Panc1 (cell line): ENCODE measurements around the gene BLOC1S3. TPM values are rescaled to one million over a fixed set of nuclear protein-coding genes. Genes with fewer than 3 reads are reported as not detected.

ENCODE experiments used
- ATAC-seq: fragments of 200-7000 bp; cut with Tn5 transposase; 2 replicates; pipeline ENCODE4 v1.9.1; 2020; ENCODE audit warnings: mild to moderate bottlenecking, moderate library complexity
- BruUV-seq: library from RNA; stranded (reverse); fragments of 400-500 nt; replicated peaks from 2 replicates; lab custom pipeline; 2021; lab: Mats Ljungman, UMichigan
- CTCF ChIA-PET: fragments of 300-600 bp; sonication (Branson Sonifier 250); formaldehyde crosslinking; loops from one replicate; lab custom pipeline; 2022; ENCODE audit warnings: antibody characterized with exemption; lab: Charles Lee
- POLR2A ChIA-PET: fragments of 300-600 bp; sonication (Branson Sonifier 250); formaldehyde crosslinking; loops from one replicate; lab custom pipeline; 2022; ENCODE audit warnings: antibody characterized with exemption; lab: Charles Lee
- DNase-seq: peaks from one replicate; pipeline ENCODE4 v3.0.0-alpha.2; 2010; ENCODE audit warnings: low read depth, low spot score
- H3K27ac ChIP-seq: 2 replicates; pipeline ENCODE4 v1.5.1; 2011; ENCODE audit warnings: mild to moderate bottlenecking, low read length, inconsistent platforms
- H3K27me3 ChIP-seq: fragments of 200-500 bp; sonication (Bioruptor generic); 2 replicates; pipeline ENCODE4 v1.6.0; 2014; ENCODE audit warnings: low read length, inconsistent platforms; ENCODE audit not compliant: control insufficient read depth, insufficient read depth
- H3K36me3 ChIP-seq: fragments of 200-500 bp; sonication (Bioruptor generic); 2 replicates; pipeline ENCODE4 v1.5.1; 2014; ENCODE audit warnings: inconsistent platforms, mild to moderate bottlenecking, low read length, moderate library complexity; ENCODE audit not compliant: control insufficient read depth, insufficient read depth
- H3K4me1 ChIP-seq: 2 replicates; pipeline ENCODE4 v1.5.1; 2011; ENCODE audit warnings: inconsistent platforms, mild to moderate bottlenecking, low read length, moderate library complexity; ENCODE audit not compliant: control insufficient read depth, insufficient read depth
- H3K4me3 ChIP-seq, 2 experiments: 2 replicates each; pipeline ENCODE4 v1.5.1; 2011 to 2012; ENCODE audit warnings: low read depth in 2 of 2, low read length in 2 of 2, mild to moderate bottlenecking in 2 of 2, inconsistent platforms in 1 of 2, moderate library complexity in 1 of 2
- H3K9me3 ChIP-seq: fragments of 200-500 bp; sonication (Bioruptor generic); 2 replicates; pipeline ENCODE4 v1.5.1; 2014; ENCODE audit warnings: low read depth, mild to moderate bottlenecking, inconsistent platforms, low read length, moderate library complexity; ENCODE audit not compliant: control insufficient read depth, insufficient read depth
- POLR2AphosphoS5 ChIP-seq: IDR thresholded peaks from 2 replicates; pipeline ENCODE4 v1.6.1; 2012; ENCODE audit warnings: mild to moderate bottlenecking, low read depth, low read length, moderate library complexity
- SIN3A ChIP-seq: IDR thresholded peaks from 2 replicates; pipeline ENCODE4 v1.6.1; 2012; ENCODE audit warnings: low read depth, mild to moderate bottlenecking, low read length, moderate library complexity, borderline replicate concordance; ENCODE audit not compliant: insufficient read depth
- TCF7L2 ChIP-seq: IDR thresholded peaks from 2 replicates; pipeline ENCODE4 v1.6.1; 2011; ENCODE audit warnings: mild to moderate bottlenecking, low read depth, low read length, inconsistent platforms
- in situ Hi-C: cut with HindIII; loops from 2 replicates; pipeline ENCODE4 v1.10.0; 2016; ENCODE audit warnings: low sequenced_read_pairs, low pct_unique_long_range_greater_than_20kb
- intact Hi-C: fragments of 100-400 bp; cut with micrococcal nuclease; formaldehyde crosslinking; loops from one replicate; pipeline ENCODE4 v1.10.0; 2022; ENCODE audit not compliant: unreplicated experiment
- total RNA-seq: library from RNA; stranded (reverse); gene quantifications from one replicate; pipeline ENCODE4 v1.2.1, GENCODE V29; 2021; ENCODE audit not compliant: unreplicated experiment
- TF ChIP-seq, protein P1 (sequence below): fragments of 450-650 bp; IDR thresholded peaks from 2 replicates; pipeline ENCODE4 v1.5.1; 2017; ENCODE audit warnings: mild to moderate bottlenecking
- TF ChIP-seq, protein P2 (sequence below), 2 experiments: IDR thresholded peaks; 2 replicates each; pipeline ENCODE4 v1.6.1; 2011 to 2012; ENCODE audit warnings: low read depth in 2 of 2, control low read depth in 1 of 2, low read length in 1 of 2, mild to moderate bottlenecking in 1 of 2, moderate library complexity in 1 of 2; ENCODE audit not compliant: insufficient read depth in 1 of 2

BLOC1S3 gene
- total RNA-seq, 1 experiment from 2014 or later = 21.8 TPM

DNA sequence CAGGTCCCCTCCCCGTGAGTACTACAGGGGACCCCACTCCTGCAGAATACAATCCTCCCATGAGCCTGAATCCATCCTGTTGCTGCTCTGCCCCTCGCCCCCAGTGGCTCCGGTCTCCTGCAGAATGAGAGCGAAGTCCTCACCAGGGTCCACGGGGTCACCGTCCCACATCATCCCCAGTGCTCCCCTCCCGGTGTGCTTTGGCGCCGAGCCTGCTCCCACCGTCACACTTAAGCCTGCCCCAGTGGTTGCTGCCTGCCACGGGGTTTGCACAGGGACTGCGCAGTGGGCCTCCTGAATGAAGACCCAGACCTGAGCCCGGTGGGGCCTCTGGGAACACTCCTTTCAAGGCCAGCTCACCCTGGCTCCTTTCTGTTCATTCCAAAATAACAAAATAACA, 48.3 kb upstream of the BLOC1S3 start:
- intact Hi-C loops = no loop called here
- DNase-seq = no peak
- H3K36me3 ChIP-seq = no peaks in the 10 kb centered on the region
- ChIA-PET POLR2A (no interaction called here), CTCF (no interaction called here)
- H3K4me1 ChIP-seq = no peaks in the 10 kb centered on the region
- in situ Hi-C loops = no loop called here
- TF ChIP-seq, protein P1, sequence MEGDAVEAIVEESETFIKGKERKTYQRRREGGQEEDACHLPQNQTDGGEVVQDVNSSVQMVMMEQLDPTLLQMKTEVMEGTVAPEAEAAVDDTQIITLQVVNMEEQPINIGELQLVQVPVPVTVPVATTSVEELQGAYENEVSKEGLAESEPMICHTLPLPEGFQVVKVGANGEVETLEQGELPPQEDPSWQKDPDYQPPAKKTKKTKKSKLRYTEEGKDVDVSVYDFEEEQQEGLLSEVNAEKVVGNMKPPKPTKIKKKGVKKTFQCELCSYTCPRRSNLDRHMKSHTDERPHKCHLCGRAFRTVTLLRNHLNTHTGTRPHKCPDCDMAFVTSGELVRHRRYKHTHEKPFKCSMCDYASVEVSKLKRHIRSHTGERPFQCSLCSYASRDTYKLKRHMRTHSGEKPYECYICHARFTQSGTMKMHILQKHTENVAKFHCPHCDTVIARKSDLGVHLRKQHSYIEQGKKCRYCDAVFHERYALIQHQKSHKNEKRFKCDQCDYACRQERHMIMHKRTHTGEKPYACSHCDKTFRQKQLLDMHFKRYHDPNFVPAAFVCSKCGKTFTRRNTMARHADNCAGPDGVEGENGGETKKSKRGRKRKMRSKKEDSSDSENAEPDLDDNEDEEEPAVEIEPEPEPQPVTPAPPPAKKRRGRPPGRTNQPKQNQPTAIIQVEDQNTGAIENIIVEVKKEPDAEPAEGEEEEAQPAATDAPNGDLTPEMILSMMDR = no peak
- TF ChIP-seq SIN3A = no peak
- TF ChIP-seq POLR2AphosphoS5 = no peak
- TF ChIP-seq, protein P2, sequence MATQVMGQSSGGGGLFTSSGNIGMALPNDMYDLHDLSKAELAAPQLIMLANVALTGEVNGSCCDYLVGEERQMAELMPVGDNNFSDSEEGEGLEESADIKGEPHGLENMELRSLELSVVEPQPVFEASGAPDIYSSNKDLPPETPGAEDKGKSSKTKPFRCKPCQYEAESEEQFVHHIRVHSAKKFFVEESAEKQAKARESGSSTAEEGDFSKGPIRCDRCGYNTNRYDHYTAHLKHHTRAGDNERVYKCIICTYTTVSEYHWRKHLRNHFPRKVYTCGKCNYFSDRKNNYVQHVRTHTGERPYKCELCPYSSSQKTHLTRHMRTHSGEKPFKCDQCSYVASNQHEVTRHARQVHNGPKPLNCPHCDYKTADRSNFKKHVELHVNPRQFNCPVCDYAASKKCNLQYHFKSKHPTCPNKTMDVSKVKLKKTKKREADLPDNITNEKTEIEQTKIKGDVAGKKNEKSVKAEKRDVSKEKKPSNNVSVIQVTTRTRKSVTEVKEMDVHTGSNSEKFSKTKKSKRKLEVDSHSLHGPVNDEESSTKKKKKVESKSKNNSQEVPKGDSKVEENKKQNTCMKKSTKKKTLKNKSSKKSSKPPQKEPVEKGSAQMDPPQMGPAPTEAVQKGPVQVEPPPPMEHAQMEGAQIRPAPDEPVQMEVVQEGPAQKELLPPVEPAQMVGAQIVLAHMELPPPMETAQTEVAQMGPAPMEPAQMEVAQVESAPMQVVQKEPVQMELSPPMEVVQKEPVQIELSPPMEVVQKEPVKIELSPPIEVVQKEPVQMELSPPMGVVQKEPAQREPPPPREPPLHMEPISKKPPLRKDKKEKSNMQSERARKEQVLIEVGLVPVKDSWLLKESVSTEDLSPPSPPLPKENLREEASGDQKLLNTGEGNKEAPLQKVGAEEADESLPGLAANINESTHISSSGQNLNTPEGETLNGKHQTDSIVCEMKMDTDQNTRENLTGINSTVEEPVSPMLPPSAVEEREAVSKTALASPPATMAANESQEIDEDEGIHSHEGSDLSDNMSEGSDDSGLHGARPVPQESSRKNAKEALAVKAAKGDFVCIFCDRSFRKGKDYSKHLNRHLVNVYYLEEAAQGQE (IDR thresholded peaks at IDR 0.05; ENCODE audit: insufficient read depth in 1 of 2, low read depth in 2 of 2, low read length in 1 of 2) = no peak
- TF ChIP-seq TCF7L2 = no peak
- no peak overlapping the region for H3K27ac ChIP-seq
- no peaks in the 10 kb centered on the region for H3K27me3 ChIP-seq
- H3K9me3 ChIP-seq = no peaks in the 10 kb centered on the region
- BruUV-seq = no TSS peak
- no peak overlapping the region for H3K4me3 ChIP-seq
- no peak for ATAC-seq

DNA sequence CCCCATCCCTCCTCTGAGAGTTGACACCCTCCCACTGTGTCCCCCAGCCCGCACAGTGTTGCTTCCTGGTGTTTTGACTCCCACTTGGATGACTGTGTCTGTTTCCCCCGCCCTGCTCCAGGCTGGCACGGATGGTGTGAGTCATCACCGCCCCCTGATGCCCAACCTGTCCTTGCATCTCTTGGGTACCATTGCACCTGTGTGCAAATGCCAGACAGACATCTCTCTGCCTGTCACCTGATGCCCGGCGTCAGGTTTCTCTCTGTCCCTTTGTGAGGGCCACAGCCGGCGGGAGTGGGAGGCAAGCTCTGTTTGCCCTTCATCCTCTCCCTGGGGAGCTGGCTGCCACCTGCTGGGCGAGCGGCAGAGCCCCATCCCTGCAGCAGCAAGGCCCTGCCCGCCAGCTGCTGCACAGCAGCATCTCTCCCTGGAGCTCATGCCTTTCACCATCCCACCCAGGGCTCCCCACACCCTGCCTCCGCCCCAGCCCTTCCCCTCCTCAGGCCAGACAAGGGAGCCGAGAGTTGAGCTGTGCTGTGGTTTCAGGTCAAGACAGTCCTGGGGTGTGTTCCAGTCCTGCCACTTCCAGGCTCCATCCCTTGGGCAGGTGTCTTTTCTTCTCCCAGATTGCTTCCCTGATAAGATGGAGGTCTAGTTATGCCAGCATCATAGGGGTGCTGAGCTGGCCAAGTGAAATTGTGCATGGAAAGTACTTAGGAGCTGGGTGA, 47.5 kb upstream of the BLOC1S3 start:
- Histone ChIP-seq H3K27ac (no peak overlapping the region), H3K4me1 (no peaks in the 10 kb centered on the region), H3K36me3 (no peaks in the 10 kb centered on the region), H3K4me3 (no peak overlapping the region), H3K27me3 (no peaks in the 10 kb centered on the region), H3K9me3 (no peaks in the 10 kb centered on the region)
- CTCF ChIA-PET = no interaction called here
- POLR2A ChIA-PET = interaction anchor here (0.7 kb wide), 1 partner anchor 42 kb away, joined by 3 read pairs; no protein-coding TSS in a partner anchor
- peak; percentile 83 for ATAC-seq
- in situ Hi-C loops = no loop called here
- intact Hi-C loops = no loop called here
- no peak for DNase-seq
- no TSS peak for BruUV-seq
- TF ChIP-seq SIN3A (no peak), TCF7L2 (no peak), POLR2AphosphoS5 (no peak)
- TF ChIP-seq, protein P1 = no peak; the same call in 1 of the 2 replicates
- TF ChIP-seq, protein P2 (IDR thresholded peaks at IDR 0.05; ENCODE audit: insufficient read depth in 1 of 2, low read depth in 2 of 2, low read length in 1 of 2) = no peak
